OCI-LY1 (cell line): ENCODE data around the gene PAMR1.

ENCODE experiments used
- H2AFZ ChIP-seq: fragments of 200-600 bp; sonication (generic), shearing (Covaris generic); 2 replicates; pipeline ENCODE4 v1.6.0; 2014; ENCODE audit warnings: antibody characterized with exemption, mild to moderate bottlenecking, low read length
- H3F3A ChIP-seq: fragments of 200-600 bp; sonication (generic), shearing (Covaris generic); 2 replicates; pipeline ENCODE4 v1.6.0; 2014; ENCODE audit warnings: mild to moderate bottlenecking, antibody characterized with exemption, low read length, moderate library complexity; ENCODE audit not compliant: insufficient read depth
- H3K27ac ChIP-seq: fragments of 200-600 bp; sonication (generic); 2 replicates; pipeline ENCODE4 v1.5.1; 2014; ENCODE audit warnings: low read length, mixed run types, mild to moderate bottlenecking, low read depth; ENCODE audit not compliant: poor library complexity, severe bottlenecking
- H3K27me3 ChIP-seq: fragments of 200-600 bp; sonication (generic); 2 replicates; pipeline ENCODE4 v1.6.0; 2014; ENCODE audit warnings: antibody characterized with exemption, mild to moderate bottlenecking, low read length, moderate library complexity; ENCODE audit not compliant: insufficient read depth
- H3K36me3 ChIP-seq: fragments of 200-600 bp; sonication (generic); 2 replicates; pipeline ENCODE4 v1.6.1; 2014; ENCODE audit warnings: mild to moderate bottlenecking, antibody characterized with exemption, low read length, moderate library complexity, mixed read lengths; ENCODE audit not compliant: insufficient read depth
- H3K4me1 ChIP-seq: fragments of 200-600 bp; sonication (generic); 2 replicates; pipeline ENCODE4 v1.5.1; 2014; ENCODE audit warnings: mild to moderate bottlenecking, low read length, moderate library complexity; ENCODE audit not compliant: insufficient read depth, severe bottlenecking
- H3K4me2 ChIP-seq: fragments of 200-600 bp; sonication (generic), shearing (Covaris generic); 2 replicates; pipeline ENCODE4 v1.6.1; 2014; ENCODE audit warnings: low read length
- H3K4me3 ChIP-seq: fragments of 200-600 bp; sonication (generic); 2 replicates; pipeline ENCODE4 v1.5.1; 2014; ENCODE audit warnings: low read length, low read depth, mild to moderate bottlenecking, mixed read lengths; ENCODE audit not compliant: poor library complexity, severe bottlenecking
- H3K79me2 ChIP-seq: fragments of 200-600 bp; shearing (Covaris generic); 2 replicates; pipeline ENCODE4 v1.6.1; 2016; ENCODE audit warnings: mixed run types, low read length, mixed read lengths; ENCODE audit not compliant: insufficient read depth
- H3K9ac ChIP-seq: fragments of 200-600 bp; sonication (generic), shearing (Covaris generic); 2 replicates; pipeline ENCODE4 v1.6.1; 2014; ENCODE audit warnings: mild to moderate bottlenecking, low read length, mixed read lengths
- H3K9me2 ChIP-seq: fragments of 200-600 bp; sonication (generic), shearing (Covaris generic); 2 replicates; pipeline ENCODE4 v1.6.1; 2014; ENCODE audit warnings: low read depth, mild to moderate bottlenecking, low read length, mixed read lengths
- H3K9me3 ChIP-seq: fragments of 200-600 bp; shearing (Covaris generic); 2 replicates; pipeline ENCODE4 v1.6.1; 2014; ENCODE audit warnings: low read length, mixed read lengths
- H4K20me1 ChIP-seq: fragments of 200-600 bp; sonication (generic), shearing (Covaris generic); 2 replicates; pipeline ENCODE4 v1.6.0; 2016; ENCODE audit warnings: mild to moderate bottlenecking, low read length; ENCODE audit not compliant: insufficient read depth
- CTCF ChIP-seq: fragments of 200-600 bp; sonication (generic), shearing (Covaris generic); IDR thresholded peaks from 2 replicates; pipeline ENCODE4 v1.5.1; 2017; ENCODE audit warnings: mild to moderate bottlenecking, antibody characterized with exemption, low read length, moderate library complexity, mixed read lengths
- EZH2 ChIP-seq: fragments of 200-600 bp; sonication (generic), shearing (Covaris generic); IDR thresholded peaks from 2 replicates; pipeline ENCODE4 v1.8.0; 2017; ENCODE audit warnings: borderline replicate concordance, mixed run types, mild to moderate bottlenecking, antibody characterized with exemption, low read length, moderate library complexity, mixed read lengths

Gene PAMR1

GRCh38 chr11:35458846-35459245 is 66.6 kb downstream of the PAMR1 start:
- Histone ChIP-seq H3K9me3 (no peaks in the 10 kb centered on the region), H3K79me2 (no peaks in the 10 kb centered on the region), H4K20me1 (no peaks in the 10 kb centered on the region), H3K4me3 (no peak overlapping the region), H3K9ac (no peak overlapping the region), H3K27ac (no peak overlapping the region), H3K27me3 (no peaks in the 10 kb centered on the region), H3K9me2 (no peaks in the 10 kb centered on the region), H2AFZ (no peak overlapping the region), H3K36me3 (no peaks in the 10 kb centered on the region), H3F3A (no peaks in the 10 kb centered on the region), H3K4me1 (no peaks in the 10 kb centered on the region), H3K4me2 (no peak overlapping the region)
- TF ChIP-seq EZH2, result no peak
- no peak for TF ChIP-seq CTCF

GRCh38 chr11:35454362-35454761 is 71.1 kb downstream of the PAMR1 start:
- H2AFZ ChIP-seq, result no peak overlapping the region
- H3K79me2 ChIP-seq, result no peaks in the 10 kb centered on the region
- no peak overlapping the region for H3K9ac ChIP-seq
- no peaks in the 10 kb centered on the region for H3K9me3 ChIP-seq
- no peaks in the 10 kb centered on the region for H3K9me2 ChIP-seq
- H3K27me3 ChIP-seq, result no peaks in the 10 kb centered on the region
- no peaks in the 10 kb centered on the region for H3F3A ChIP-seq
- no peaks in the 10 kb centered on the region for H3K4me1 ChIP-seq
- no peak overlapping the region for H3K4me2 ChIP-seq
- no peak overlapping the region for H3K4me3 ChIP-seq
- H3K27ac ChIP-seq, result no peak overlapping the region
- H4K20me1 ChIP-seq, result no peaks in the 10 kb centered on the region
- TF ChIP-seq EZH2 (no peak), CTCF (no peak)
- H3K36me3 ChIP-seq, result no peaks in the 10 kb centered on the region

GRCh38 chr11:35436581-35437250 is 88.7 kb downstream of the PAMR1 start:
- no peak overlapping the region for H3K9ac ChIP-seq
- TF ChIP-seq EZH2 (no peak), CTCF (no peak)
- no peaks in the 10 kb centered on the region for H3F3A ChIP-seq
- H3K9me2 ChIP-seq, result no peaks in the 10 kb centered on the region
- H3K27me3 ChIP-seq, result no peaks in the 10 kb centered on the region
- no peak overlapping the region for H3K4me2 ChIP-seq
- H2AFZ ChIP-seq, result no peak overlapping the region
- no peaks in the 10 kb centered on the region for H3K79me2 ChIP-seq
- H3K9me3 ChIP-seq, result no peaks in the 10 kb centered on the region
- no peak overlapping the region for H3K27ac ChIP-seq
- H3K4me1 ChIP-seq, result no peaks in the 10 kb centered on the region
- no peaks in the 10 kb centered on the region for H3K36me3 ChIP-seq
- H4K20me1 ChIP-seq, result no peaks in the 10 kb centered on the region
- no peak overlapping the region for H3K4me3 ChIP-seq
